SK-N-SH treated with all-trans-retinoic acid at 6 μM for 48 hours (cell line): Measurements from ENCODE around the gene SSNA1.

Experiments used
- ATAC-seq: fragments of 200-7000 bp; cut with Tn5 transposase; 3 replicates; pipeline ENCODE4 v1.9.1; 2020; ENCODE audit warnings: mild to moderate bottlenecking, moderate library complexity
- ARNTL ChIP-seq: fragments of 450-650 bp; formaldehyde crosslinking; IDR thresholded peaks from 2 replicates; pipeline ENCODE4 v1.5.0; 2020; ENCODE audit warnings: low read depth, mild to moderate bottlenecking, moderate library complexity, borderline replicate concordance
- BACH2 ChIP-seq: fragments of 250-450 bp; sonication (Bioruptor Pico); IDR thresholded peaks from 2 replicates; pipeline ENCODE4 v1.9.0; 2021; ENCODE audit warnings: mild to moderate bottlenecking, borderline replicate concordance
- CSDC2 ChIP-seq: fragments of 250-450 bp; sonication (Bioruptor Pico); IDR thresholded peaks from 2 replicates; pipeline ENCODE4 v1.5.0; 2020; ENCODE audit warnings: mild to moderate bottlenecking, moderate library complexity
- CSRNP3 ChIP-seq: fragments of 250-450 bp; sonication (Bioruptor Pico); IDR thresholded peaks from 2 replicates; pipeline ENCODE4 v1.5.1; 2021; ENCODE audit warnings: mild to moderate bottlenecking, moderate library complexity
- ESRRG ChIP-seq: fragments of 250-450 bp; sonication (Bioruptor Pico); IDR thresholded peaks from 2 replicates; pipeline ENCODE4 v1.6.1; 2021; ENCODE audit warnings: mild to moderate bottlenecking
- ISL1 ChIP-seq: fragments of 250-450 bp; sonication (Bioruptor Pico); IDR thresholded peaks from 2 replicates; pipeline ENCODE4 v2.1.2; 2022; ENCODE audit warnings: mild to moderate bottlenecking, moderate library complexity
- OSR1 ChIP-seq: fragments of 250-450 bp; sonication (Bioruptor Pico); IDR thresholded peaks from 2 replicates; pipeline ENCODE4 v1.8.0; 2022; ENCODE audit warnings: moderate library complexity, mild to moderate bottlenecking, inconsistent platforms
- RARB ChIP-seq: fragments of 250-450 bp; sonication (Bioruptor Pico); IDR thresholded peaks from 2 replicates; pipeline ENCODE4 v1.8.0; 2021; ENCODE audit warnings: mild to moderate bottlenecking, moderate library complexity
- SNAI2 ChIP-seq: fragments of 250-450 bp; sonication (Bioruptor Pico); IDR thresholded peaks from 2 replicates; pipeline ENCODE4 v1.5.0; 2020; ENCODE audit warnings: mild to moderate bottlenecking, moderate library complexity
- TCF4 ChIP-seq: fragments of 250-450 bp; sonication (Bioruptor Pico); IDR thresholded peaks from 2 replicates; pipeline ENCODE4 v1.8.0; 2021; ENCODE audit warnings: mild to moderate bottlenecking, moderate library complexity, borderline replicate concordance
- TOX ChIP-seq: fragments of 250-450 bp; sonication (Bioruptor Pico); IDR thresholded peaks from 2 replicates; pipeline ENCODE4 v1.8.0; 2021; ENCODE audit warnings: mild to moderate bottlenecking, moderate library complexity, borderline replicate concordance
- ZC3H10 ChIP-seq: fragments of 250-450 bp; sonication (Bioruptor Pico); IDR thresholded peaks from 2 replicates; pipeline ENCODE4 v1.5.1; 2021; ENCODE audit warnings: mild to moderate bottlenecking, moderate library complexity
- ZFP30 ChIP-seq: fragments of 450-650 bp; formaldehyde crosslinking; IDR thresholded peaks from 2 replicates; pipeline ENCODE4 v1.5.0; 2022; ENCODE audit warnings: mild to moderate bottlenecking, moderate library complexity
- ZNF565 ChIP-seq: fragments of 450-650 bp; formaldehyde crosslinking; conservative IDR thresholded peaks from 2 replicates; pipeline ENCODE4 v1.5.0; 2020; ENCODE audit warnings: low read depth, mild to moderate bottlenecking, moderate library complexity
- ZNF70 ChIP-seq: fragments of 450-650 bp; formaldehyde crosslinking; IDR thresholded peaks from 2 replicates; pipeline ENCODE4 v1.5.0; 2020; ENCODE audit warnings: mild to moderate bottlenecking, moderate library complexity
- ZNF8 ChIP-seq: fragments of 450-650 bp; formaldehyde crosslinking; IDR thresholded peaks from 2 replicates; pipeline ENCODE4 v1.5.0; 2020; ENCODE audit warnings: mild to moderate bottlenecking, moderate library complexity
- TF ChIP-seq, protein P1 (sequence below): fragments of 250-450 bp; sonication (Bioruptor Pico); IDR thresholded peaks from 2 replicates; pipeline ENCODE4 v1.5.0; 2020; ENCODE audit warnings: mild to moderate bottlenecking, moderate library complexity
- TF ChIP-seq, protein P2 (sequence below): fragments of 250-450 bp; sonication (Bioruptor Pico); IDR thresholded peaks from 2 replicates; pipeline ENCODE4 v1.8.0; 2021; ENCODE audit warnings: low read depth, mild to moderate bottlenecking, moderate library complexity, borderline replicate concordance
- TF ChIP-seq, protein P3 (sequence below): fragments of 250-450 bp; sonication (Bioruptor Pico); IDR thresholded peaks from 2 replicates; pipeline ENCODE4 v1.8.0; 2020; ENCODE audit warnings: mild to moderate bottlenecking, moderate library complexity, borderline replicate concordance

The SSNA1 gene

DNA sequence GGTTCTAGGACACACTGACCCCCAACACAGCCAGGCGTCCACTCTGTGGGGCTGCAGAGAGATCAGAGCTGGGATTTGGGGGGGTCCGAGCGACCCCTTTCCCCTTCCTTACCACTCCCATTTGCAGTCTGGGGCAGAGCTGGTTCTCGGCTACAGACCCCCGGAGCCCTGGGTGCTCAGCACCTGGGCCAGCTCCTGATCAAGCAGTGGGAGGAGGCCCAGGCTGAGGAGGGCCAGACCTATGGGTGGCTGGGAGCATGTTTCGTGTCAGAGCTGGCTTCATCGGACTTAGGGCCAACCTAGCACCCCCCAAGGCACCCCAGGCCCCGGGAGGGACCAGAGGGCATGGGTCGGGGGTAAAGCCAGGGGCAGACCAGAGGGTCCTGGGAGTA, 42.0 kb upstream of the SSNA1 start (continued):
- TF ChIP-seq CSRNP3 (CRISPR knock-in tag), result no peak

- TF ChIP-seq ZC3H10 (no peak), ZNF70 (CRISPR knock-in tag) (no peak), CSRNP3 (CRISPR knock-in tag) (no peak), ZNF565 (CRISPR knock-in tag) (no peak), ARNTL (CRISPR knock-in tag) (no peak), BACH2 (CRISPR knock-in tag) (no peak), TOX (CRISPR knock-in tag) (no peak), ZFP30 (CRISPR knock-in tag) (no peak), RARB (CRISPR knock-in tag) (no peak)
- TF ChIP-seq, protein P1, sequence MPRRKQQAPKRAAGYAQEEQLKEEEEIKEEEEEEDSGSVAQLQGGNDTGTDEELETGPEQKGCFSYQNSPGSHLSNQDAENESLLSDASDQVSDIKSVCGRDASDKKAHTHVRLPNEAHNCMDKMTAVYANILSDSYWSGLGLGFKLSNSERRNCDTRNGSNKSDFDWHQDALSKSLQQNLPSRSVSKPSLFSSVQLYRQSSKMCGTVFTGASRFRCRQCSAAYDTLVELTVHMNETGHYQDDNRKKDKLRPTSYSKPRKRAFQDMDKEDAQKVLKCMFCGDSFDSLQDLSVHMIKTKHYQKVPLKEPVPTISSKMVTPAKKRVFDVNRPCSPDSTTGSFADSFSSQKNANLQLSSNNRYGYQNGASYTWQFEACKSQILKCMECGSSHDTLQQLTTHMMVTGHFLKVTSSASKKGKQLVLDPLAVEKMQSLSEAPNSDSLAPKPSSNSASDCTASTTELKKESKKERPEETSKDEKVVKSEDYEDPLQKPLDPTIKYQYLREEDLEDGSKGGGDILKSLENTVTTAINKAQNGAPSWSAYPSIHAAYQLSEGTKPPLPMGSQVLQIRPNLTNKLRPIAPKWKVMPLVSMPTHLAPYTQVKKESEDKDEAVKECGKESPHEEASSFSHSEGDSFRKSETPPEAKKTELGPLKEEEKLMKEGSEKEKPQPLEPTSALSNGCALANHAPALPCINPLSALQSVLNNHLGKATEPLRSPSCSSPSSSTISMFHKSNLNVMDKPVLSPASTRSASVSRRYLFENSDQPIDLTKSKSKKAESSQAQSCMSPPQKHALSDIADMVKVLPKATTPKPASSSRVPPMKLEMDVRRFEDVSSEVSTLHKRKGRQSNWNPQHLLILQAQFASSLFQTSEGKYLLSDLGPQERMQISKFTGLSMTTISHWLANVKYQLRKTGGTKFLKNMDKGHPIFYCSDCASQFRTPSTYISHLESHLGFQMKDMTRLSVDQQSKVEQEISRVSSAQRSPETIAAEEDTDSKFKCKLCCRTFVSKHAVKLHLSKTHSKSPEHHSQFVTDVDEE (CRISPR knock-in tag), result no peak
- TF ChIP-seq, protein P2, sequence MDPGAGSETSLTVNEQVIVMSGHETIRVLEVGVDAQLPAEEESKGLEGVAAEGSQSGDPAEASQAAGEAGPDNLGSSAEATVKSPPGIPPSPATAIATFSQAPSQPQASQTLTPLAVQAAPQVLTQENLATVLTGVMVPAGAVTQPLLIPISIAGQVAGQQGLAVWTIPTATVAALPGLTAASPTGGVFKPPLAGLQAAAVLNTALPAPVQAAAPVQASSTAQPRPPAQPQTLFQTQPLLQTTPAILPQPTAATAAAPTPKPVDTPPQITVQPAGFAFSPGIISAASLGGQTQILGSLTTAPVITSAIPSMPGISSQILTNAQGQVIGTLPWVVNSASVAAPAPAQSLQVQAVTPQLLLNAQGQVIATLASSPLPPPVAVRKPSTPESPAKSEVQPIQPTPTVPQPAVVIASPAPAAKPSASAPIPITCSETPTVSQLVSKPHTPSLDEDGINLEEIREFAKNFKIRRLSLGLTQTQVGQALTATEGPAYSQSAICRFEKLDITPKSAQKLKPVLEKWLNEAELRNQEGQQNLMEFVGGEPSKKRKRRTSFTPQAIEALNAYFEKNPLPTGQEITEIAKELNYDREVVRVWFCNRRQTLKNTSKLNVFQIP (CRISPR knock-in tag), result no peak
- TF ChIP-seq, all 23 proteins: peak for 0
Observed at GRCh38 chr9:137147091-137147792, 41.2 kb upstream of the SSNA1 start.

GRCh38 chr9:137147793-137148160, 40.7 kb upstream of the SSNA1 start:
- TF ChIP-seq ZFP30 (CRISPR knock-in tag) (no peak), TCF4 (CRISPR knock-in tag) (no peak), CSDC2 (CRISPR knock-in tag) (no peak), ZC3H10 (no peak)
- ATAC-seq, result no peak

More at GRCh38 chr9:137147091-137147792, 41.2 kb upstream of the SSNA1 start:
- ATAC-seq, result no peak

DNA sequence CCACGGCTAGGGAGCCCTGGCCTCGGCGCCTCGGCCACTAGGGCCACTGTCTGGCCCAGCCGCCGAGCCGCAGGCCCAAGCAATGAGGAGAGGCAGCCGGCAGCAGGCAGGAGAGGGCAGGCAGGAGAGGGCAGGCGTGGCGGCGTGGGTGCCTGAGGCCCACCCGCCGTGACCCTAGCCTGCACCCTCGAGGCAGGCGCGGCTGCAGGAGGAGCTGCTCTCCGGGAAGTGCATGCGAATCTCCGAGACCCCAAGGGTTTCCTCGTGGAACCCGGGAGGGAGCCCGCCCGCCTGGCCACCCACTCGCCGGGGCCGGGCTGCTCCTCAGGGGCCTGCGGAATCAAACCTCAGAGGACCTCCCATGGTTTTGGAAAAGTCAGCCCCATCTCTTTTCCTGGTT, 40.2 kb upstream of the SSNA1 start:
- ATAC-seq, result no peak
- TF ChIP-seq ZNF8 (CRISPR knock-in tag) (no peak), ZFP30 (CRISPR knock-in tag) (no peak), CSDC2 (CRISPR knock-in tag) (no peak), OSR1 (CRISPR knock-in tag) (no peak), ISL1 (CRISPR knock-in tag) (no peak), SNAI2 (CRISPR knock-in tag) (no peak), ZC3H10 (no peak), ESRRG (CRISPR knock-in tag) (no peak), TCF4 (CRISPR knock-in tag) (no peak)
- TF ChIP-seq, protein P3, sequence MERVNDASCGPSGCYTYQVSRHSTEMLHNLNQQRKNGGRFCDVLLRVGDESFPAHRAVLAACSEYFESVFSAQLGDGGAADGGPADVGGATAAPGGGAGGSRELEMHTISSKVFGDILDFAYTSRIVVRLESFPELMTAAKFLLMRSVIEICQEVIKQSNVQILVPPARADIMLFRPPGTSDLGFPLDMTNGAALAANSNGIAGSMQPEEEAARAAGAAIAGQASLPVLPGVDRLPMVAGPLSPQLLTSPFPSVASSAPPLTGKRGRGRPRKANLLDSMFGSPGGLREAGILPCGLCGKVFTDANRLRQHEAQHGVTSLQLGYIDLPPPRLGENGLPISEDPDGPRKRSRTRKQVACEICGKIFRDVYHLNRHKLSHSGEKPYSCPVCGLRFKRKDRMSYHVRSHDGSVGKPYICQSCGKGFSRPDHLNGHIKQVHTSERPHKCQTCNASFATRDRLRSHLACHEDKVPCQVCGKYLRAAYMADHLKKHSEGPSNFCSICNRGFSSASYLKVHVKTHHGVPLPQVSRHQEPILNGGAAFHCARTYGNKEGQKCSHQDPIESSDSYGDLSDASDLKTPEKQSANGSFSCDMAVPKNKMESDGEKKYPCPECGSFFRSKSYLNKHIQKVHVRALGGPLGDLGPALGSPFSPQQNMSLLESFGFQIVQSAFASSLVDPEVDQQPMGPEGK (CRISPR knock-in tag), result no peak
